Fibroblast of skin of abdomen (primary cell): ENCODE data around the gene SPINT4.

Experiments
- DNase-seq: peaks from one replicate; pipeline ENCODE4 v3.0.0-alpha.2; 2013

SPINT4 gene

DNA sequence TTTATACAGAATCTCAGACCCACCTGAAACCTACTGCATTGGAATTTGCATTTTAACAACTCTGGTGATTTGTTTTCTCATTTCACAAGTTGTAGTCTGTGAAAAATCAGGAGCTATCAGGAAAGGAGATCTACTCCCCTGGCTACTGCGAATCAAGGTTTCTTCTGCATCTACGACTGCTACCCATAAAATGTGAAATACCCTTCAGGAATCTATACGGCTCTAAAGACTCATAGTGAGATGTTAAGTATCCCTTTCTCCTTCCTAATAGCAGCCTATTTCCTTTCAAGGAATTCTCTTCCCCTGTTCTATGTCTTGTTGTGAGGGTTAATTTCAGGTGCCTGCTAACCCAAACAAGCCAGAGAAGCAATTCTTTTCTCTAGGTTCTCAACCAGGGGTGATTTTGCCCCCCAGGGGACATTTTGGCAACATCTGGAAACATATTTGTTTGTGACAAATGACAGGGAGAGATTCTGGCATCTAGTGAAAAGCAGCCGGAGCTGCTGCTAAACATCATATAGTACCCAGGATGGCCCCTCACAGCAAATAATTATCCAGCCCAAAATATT is 43.2 kb downstream of the SPINT4 start:
- no peak for DNase-seq

DNA sequence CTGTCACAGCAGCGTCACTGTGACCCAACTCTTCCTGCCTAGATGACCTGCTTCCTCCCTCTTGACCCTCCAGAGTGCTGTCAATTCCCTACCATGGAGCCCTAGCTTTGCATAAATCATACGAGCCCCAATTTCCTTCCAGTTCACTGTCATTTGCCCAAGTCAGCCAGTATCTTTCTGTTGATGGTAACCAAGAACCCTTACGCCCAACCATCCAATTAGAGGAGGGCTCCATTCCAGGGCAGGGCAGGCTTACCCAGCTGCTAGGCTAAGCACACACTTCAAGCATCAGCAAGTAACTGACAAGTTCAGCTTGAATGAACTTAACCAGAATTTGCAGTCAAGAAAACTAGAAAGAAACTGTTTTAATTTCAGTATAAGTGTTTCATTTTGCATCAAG is 43.8 kb downstream of the SPINT4 start:
- no peak for DNase-seq

DNA sequence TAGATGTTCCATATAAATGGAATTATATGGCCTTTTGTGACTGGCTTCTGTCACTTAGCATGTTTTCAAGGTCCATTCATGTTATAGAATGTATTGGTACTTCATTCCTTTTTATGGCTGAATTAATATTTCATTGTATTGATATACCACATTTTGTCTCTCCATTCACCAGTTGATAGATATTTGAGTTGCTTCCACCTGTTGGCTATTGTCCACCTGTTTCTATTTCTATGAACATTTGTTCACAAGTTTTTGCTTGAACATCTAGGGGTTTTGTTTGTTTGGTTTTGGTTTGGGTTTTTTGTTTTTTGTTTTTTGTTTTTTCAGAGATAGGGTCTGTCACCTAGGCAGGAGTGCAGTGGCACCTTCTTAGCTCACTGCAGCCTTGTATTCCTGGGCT is 46.3 kb downstream of the SPINT4 start:
- no peak for DNase-seq

DNA sequence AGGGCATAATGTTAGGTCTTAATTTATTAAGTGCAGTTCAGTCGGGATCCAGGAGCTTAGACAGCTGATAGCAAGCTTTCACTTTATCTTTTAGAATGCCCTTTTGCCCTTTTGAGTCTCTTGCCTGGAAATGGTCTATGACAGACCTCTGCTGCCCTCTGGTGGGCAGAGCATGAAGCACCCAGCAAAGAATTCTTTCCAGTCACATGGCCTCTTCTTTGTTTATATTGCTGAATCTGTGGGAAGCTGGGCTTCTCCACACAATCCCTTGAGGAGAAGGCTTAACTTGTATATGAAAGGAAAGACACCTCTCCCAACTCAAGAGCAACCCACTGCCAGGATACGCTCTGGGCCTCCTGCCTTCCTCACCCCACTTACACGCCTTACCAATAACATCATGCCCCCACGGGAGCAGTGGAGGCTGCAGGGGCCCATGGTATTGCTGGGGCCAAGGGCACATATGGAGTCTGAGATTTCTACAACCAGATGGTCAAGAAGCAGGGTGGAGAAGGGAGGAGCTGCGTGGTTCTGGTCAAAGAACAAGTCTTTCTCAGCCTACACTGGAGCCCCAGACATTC is 49.1 kb downstream of the SPINT4 start:
- peak; percentile 72 for DNase-seq

DNA sequence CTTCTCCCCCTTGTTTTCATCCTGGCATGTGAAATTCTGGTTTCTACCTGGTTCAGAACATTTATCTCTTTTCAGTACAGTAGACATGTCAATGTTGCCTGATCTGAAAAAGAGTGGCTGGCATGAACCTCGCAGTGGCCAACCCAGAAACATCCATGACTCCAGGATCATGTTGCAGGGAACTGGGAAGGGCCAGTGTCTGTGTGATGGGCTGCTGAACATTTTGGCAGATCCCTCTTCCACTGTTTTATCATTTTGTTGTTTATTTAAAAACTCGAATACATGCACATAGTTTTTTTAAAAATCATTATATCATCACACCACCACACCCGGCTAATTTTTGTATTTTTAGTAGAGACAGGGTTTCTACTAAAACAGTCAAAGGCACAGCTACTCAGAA is 50.5 kb downstream of the SPINT4 start:
- no peak for DNase-seq

DNA sequence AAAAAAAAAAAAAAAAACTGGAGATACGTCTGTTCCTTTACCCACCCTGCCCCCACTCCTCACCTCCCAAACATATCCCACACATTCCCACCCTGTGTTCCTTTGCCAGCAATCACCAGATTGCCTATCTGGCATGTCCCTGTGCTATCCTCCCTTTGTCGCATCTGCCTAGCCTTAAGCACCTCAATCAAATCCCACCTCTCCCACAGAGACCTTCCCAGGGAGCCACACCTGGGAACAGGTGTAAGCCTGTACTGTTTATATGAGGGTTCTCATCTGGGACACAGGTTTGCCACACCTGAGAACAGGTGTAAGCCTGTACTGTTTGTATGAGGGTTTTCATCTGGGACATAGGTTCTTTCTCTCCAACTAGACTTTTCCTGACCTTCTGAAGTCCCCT is 52.8 kb downstream of the SPINT4 start:
- DNase-seq: no peak

DNA sequence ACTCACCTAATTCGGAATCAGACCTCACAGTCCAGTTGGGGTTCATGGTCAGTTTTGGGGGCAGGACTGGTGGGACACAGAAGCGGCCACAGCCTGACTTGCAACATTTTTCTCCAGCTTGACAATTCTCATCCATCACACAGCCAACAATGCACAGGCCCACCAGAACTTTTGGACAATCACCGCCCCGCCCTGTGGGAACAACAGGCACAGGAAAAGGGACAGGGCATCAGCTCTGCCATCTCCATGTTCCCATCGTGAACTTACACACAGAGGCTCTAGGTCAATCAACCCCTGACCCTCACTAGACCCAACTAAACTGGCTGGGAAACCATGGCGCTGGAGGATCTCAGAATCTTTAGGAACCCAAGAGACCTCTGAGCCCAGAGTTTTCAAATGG is 53.3 kb downstream of the SPINT4 start:
- no peak for DNase-seq
